IMR-90 (cell line): ENCODE data around the gene ESR2.

Source experiments
- CEBPB ChIP-seq: IDR thresholded peaks from 2 replicates; pipeline ENCODE4 v1.6.1; 2012; ENCODE audit warnings: low read depth, low read length, improper control_type of control experiment
- POLR2A ChIP-seq: IDR thresholded peaks from 2 replicates; pipeline ENCODE4 v1.6.1; 2012; ENCODE audit warnings: mild to moderate bottlenecking, low read depth, low read length
- SMC3 ChIP-seq: fragments of 150-350 bp; IDR thresholded peaks from 2 replicates; pipeline ENCODE4 v1.6.1; 2016; ENCODE audit warnings: low read depth, mild to moderate bottlenecking, antibody characterized with exemption, low read length, moderate library complexity
- TF ChIP-seq, protein P1 (sequence below): conservative IDR thresholded peaks from 2 replicates; pipeline ENCODE4 v1.5.1; 2012; ENCODE audit warnings: mild to moderate bottlenecking, low read depth, low read length, improper control_type of control experiment

DNA sequence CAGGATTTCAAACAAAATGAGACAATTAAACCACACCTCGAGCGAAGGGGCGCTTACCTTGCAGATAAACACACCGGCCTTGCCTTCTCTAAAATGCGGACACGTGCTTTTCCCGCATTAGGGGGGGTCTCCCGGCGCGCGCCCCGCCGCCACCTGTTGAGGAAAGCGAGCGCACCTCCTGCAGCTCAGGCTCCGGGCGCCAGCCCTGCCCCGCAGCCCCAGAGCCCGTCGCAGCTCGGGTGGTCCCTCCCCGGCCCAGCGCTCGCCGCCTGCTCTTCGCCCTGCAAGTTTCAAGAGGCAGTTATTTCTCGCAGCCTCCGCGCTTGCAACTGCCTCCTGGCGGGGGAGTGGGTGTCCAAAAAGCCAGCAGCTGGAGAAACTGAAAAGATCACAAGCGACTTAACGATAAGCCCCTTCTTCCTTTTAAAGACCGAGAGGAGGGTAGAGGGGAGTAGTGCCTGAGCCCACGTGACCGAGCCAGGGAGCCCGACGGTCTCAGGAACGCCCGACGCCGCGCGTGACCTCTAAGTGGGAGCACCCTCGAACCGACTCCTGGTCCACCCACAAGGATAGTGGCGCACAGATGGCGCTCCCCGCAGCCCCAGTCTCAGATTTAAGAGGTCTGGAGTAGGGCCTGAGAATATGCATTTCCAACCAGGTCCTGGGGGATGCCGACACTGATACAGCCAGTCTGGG lies at the start of gene ESR2:
- TF ChIP-seq, protein P1, sequence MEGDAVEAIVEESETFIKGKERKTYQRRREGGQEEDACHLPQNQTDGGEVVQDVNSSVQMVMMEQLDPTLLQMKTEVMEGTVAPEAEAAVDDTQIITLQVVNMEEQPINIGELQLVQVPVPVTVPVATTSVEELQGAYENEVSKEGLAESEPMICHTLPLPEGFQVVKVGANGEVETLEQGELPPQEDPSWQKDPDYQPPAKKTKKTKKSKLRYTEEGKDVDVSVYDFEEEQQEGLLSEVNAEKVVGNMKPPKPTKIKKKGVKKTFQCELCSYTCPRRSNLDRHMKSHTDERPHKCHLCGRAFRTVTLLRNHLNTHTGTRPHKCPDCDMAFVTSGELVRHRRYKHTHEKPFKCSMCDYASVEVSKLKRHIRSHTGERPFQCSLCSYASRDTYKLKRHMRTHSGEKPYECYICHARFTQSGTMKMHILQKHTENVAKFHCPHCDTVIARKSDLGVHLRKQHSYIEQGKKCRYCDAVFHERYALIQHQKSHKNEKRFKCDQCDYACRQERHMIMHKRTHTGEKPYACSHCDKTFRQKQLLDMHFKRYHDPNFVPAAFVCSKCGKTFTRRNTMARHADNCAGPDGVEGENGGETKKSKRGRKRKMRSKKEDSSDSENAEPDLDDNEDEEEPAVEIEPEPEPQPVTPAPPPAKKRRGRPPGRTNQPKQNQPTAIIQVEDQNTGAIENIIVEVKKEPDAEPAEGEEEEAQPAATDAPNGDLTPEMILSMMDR, result peak; percentile 38
- no peak for TF ChIP-seq POLR2A
- no peak for TF ChIP-seq CEBPB
- TF ChIP-seq SMC3, result peak; percentile 43
